ENCODE data around the gene SOWAHB.

Gene SOWAHB

DNA sequence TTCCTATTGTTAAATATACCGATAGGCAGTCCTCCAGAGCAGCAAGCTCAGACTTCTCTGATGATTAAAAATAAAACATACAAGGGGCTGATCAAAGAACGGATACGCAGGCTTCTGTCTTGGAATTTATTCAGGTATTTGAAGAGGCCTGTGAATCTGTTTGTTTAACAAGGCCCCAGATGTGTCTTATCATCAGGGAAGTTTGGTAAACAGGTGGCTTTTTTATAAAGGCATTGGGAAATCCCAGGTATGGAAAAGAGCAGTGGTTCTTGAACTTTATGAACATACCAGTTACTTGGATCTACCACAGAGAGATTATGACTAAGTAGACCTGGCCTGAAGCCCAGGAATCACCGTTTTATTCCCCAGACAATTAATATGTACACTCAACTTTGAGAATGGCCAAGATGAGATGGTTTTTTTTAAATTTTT is 47.9 kb downstream of the SOWAHB start:
- no peak for DNase-seq

All from hematopoietic multipotent progenitor cell treated with erythropoietin and hydrocortisone succinate and interleukin-3 and kit ligand, for 4 days (in vitro differentiated cells).